Activated gamma-delta T cell treated with anti-CD3 and anti-CD28 coated beads, Interleukin-2, amount 50 U/mL, for 16 hours (primary cell): ENCODE data around the gene SLC24A3.
"Not testable (repeated sequence)": the region's sequence is repeated elsewhere in the genome, so short reads cannot be mapped to it uniquely, and the experiment has no call there.

Source experiments
- DNase-seq: peaks from one replicate; pipeline ENCODE4 v3.0.0-alpha.2; 2020; ENCODE audit warnings: low read depth

The SLC24A3 gene

GRCh38 chr20:19631410-19631809 is 419.0 kb downstream of the SLC24A3 start:
- no peak for DNase-seq

GRCh38 chr20:19633985-19634384 is 421.5 kb downstream of the SLC24A3 start:
- no peak for DNase-seq

DNA sequence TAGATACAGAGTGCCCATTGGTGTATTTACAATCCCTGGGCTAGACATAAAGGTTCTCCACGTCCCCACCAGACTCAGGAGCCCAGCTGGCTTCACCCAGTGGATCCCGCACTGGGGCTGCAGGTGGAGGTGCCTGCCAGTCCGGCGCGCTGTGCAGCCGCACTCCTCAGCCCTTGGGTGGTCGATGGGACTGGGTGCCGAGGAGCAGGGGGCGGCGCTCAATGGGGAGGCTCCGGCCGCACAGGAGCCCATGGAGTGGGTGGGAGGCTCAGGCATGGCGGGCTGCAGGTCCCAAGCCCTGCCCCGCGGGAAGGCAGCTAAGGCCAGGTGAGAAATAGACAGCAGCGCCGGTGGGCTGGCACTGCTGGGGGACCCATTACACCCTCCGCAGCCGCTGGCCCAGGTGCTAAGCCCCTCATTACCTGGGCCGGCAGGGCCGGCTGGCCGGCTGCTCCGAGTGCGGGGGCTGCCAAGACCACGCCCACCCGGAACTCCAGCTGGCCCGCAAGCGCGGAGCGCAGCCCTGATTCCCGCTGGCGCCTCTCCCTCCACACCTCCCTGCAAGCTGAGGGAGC is 427.1 kb downstream of the SLC24A3 start:
- DNase-seq = not testable (repeated sequence)

DNA sequence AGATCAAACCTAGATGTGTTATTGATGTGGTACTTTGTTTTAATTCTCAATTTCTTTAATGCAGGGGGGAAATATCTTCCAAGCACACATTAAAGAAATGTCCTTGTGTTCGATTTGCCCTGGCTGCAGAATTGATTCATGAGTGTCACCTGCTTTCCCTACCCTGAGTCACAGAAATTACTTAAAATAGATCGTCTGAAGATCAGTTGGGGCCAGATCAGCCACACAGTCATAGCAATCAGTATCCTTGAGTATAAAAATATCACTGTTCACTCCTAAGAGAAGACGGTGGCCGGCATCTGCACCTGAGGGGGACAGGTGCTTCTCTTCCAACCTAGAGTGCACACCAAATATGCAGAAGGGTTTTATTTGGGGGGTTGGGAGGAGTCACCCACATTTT is 430.4 kb downstream of the SLC24A3 start:
- DNase-seq = no peak

GRCh38 chr20:19644085-19644484 is 431.6 kb downstream of the SLC24A3 start:
- DNase-seq = no peak

DNA sequence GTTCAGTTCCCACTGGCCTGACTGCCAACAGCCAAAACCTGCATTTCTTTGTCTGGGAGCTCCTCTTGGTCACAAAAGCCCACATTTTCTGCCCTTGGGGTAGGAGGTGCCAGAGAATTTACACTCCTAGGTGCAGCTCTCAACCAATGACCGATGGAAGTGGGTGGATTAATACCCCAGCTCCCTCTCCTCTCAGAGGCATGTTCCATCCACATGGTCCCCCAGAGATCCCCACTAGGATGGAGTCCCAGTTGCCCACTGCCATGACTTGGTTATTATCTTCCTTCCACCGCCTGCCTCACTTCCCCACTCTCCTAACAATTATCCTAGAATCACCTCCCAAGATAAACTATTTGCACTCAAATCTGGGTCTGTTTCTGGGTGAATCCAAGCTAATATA is 434.5 kb downstream of the SLC24A3 start:
- DNase-seq = no peak

GRCh38 chr20:19648024-19648423 is 435.6 kb downstream of the SLC24A3 start:
- no peak for DNase-seq

DNA sequence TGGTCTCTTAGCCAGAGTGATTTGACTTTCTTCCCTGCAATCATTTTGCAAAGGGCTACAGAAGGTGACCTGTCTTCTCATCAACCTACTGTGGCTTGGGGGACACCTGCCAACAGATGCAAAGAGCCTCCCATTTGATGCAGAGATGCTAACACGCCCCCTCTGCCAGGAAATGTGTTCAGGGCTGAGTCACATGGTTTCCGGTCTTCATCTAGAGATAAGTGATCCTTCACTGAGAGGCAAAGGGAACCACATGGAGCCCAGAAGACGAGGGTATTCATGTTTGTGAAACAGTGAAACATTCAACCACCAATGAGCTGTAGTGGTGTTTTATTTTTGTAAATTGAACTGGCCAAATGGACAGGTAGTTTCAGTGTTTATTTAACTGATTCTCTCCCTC is 436.6 kb downstream of the SLC24A3 start:
- DNase-seq = no peak

- DNase-seq = no peak
These were observed 440.2 kb downstream of the SLC24A3 start for GRCh38 chr20:19652591-19653026.

DNA sequence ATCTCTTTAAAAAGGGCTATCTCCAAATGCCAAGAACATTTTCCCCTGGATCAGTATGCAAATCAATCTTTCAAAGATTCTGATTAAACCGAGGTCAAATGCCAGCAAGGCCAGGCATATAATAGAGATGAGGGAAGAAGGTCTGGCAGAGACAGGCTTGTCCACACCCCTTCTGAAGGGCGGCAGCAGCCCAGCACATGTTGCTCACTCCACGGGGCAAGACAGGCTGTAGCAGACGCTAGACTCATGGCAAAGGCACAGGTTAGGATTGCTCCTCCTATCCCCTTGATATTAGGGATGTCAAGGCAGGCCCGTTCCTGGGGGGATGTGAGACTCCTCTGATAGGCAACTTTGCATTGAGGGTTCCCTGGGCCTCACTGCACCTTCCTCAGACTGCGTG is 440.9 kb downstream of the SLC24A3 start:
- no peak for DNase-seq

GRCh38 chr20:19654921-19655320 is 442.5 kb downstream of the SLC24A3 start:
- DNase-seq = no peak

GRCh38 chr20:19658137-19658536 is 445.7 kb downstream of the SLC24A3 start:
- DNase-seq = no peak

GRCh38 chr20:19659448-19659847 is 447.0 kb downstream of the SLC24A3 start:
- DNase-seq = no peak

- no peak for DNase-seq
These were observed 448.5 kb downstream of the SLC24A3 start for GRCh38 chr20:19660808-19661378.

- DNase-seq = peak; percentile 9
These were observed 449.5 kb downstream of the SLC24A3 start for GRCh38 chr20:19661717-19662636.

GRCh38 chr20:19662637-19662995 is 450.2 kb downstream of the SLC24A3 start:
- no peak for DNase-seq

- no peak for DNase-seq
These were observed 456.0 kb downstream of the SLC24A3 start for GRCh38 chr20:19668418-19668817.

DNA sequence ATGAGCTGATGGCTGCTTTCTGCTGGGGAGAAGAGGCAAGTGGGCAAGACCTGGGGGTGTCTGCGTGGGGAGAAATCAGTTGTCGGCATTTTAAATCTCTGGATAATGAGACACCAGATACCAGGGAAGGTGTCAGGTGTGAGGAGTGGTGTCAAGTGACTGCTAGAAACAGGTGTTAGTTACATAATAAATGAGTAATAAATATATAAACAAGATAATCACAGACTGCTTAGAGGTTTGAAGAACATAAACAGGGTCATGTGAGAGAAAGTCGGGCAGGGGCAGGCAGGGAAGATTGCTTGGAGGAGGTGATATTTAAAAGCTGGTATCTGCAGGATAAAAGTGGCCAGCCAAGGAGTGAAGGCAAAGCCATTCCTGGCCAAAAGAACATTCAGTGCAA is 458.4 kb downstream of the SLC24A3 start:
- no peak for DNase-seq

DNA sequence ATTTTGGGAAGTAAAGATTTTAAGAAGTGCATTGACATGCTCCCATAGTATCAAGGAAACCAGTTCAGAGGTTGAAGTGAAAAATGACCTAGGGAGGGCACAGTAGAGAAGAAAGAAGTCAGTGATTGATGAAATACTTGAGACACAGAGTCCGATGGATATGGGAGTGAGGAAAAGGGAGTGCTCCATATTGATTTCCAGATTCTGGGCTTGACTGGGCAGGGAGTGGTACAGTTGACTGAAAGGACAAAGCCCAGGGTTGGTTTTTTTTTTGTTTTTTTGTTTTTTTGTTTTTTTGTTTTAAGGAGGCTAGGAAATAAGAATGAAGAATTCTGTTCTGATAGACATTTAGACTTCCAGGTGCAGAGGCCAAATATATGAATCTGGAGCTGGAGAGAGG is 458.9 kb downstream of the SLC24A3 start:
- DNase-seq = no peak

DNA sequence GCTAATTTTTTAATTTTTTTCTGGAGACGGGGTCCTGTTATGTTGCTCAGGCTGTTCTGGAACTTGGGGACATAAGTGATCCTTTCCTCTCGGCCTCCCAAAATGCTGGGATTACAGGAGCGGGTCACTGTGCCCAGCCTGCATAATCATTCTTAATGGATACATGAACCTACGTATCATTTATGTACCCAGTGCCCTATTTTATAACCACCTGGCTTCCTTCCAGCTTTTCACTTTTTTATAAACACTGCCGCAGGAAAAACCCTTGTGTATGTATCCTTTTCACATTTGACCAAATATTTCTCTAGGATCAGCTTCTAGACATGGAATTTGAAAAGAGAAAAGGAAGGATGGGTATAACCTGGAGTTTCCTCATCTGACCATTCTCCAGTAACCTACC is 460.1 kb downstream of the SLC24A3 start:
- no peak for DNase-seq

DNA sequence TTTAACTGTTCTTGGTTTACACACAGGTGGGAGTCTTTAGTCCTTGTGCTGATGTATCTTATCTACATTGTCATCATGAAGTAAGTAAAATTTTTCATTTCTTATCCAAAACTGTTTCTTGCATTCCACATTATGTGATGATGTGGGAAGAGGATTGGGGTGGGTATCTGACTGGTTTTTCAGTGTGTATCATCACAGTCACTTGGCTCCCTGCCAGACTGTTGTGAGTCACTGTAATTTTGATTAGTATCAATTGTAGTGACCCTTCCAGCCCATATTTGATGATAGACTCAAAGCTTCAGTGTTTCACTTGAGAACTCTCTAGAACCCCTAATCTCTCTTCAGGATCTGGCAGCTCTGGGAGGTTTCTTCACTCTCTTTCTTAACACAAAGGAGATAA is 461.1 kb downstream of the SLC24A3 start:
- DNase-seq = no peak

- DNase-seq = no peak
These were observed 463.8 kb downstream of the SLC24A3 start for GRCh38 chr20:19676202-19676601.

- DNase-seq = no peak
These were observed 464.9 kb downstream of the SLC24A3 start for GRCh38 chr20:19677336-19677735.
